GM19467 (cell line): ENCODE data around the gene ACSF3.
"Not testable (repeated sequence)": the region's sequence is repeated elsewhere in the genome, so short reads cannot be mapped to it uniquely, and the experiment has no call there.

Experiments
- ATAC-seq: cut with Tn5 transposase; IDR thresholded peaks from one replicate; pipeline ENCODE4 v1.9.1; 2021; ENCODE audit warnings: mild to moderate bottlenecking, moderate library complexity; ENCODE audit not compliant: unreplicated experiment

ACSF3 gene

GRCh38 chr16:89072548-89073130 lies 21.0 kb upstream of the ACSF3 start:
- ATAC-seq: no peak

- no peak for ATAC-seq
These were observed 20.1 kb upstream of the ACSF3 start for GRCh38 chr16:89073346-89074071.

GRCh38 chr16:89074072-89074674 lies 19.5 kb upstream of the ACSF3 start:
- not testable (repeated sequence) for ATAC-seq

- ATAC-seq: no peak
These were observed 18.6 kb upstream of the ACSF3 start for GRCh38 chr16:89074803-89075688.

GRCh38 chr16:89076159-89076558 lies 17.5 kb upstream of the ACSF3 start:
- no peak for ATAC-seq

- ATAC-seq: no peak
These were observed 16.6 kb upstream of the ACSF3 start for GRCh38 chr16:89077076-89077475.

GRCh38 chr16:89078172-89078571 lies 15.5 kb upstream of the ACSF3 start:
- ATAC-seq: no peak

- no peak for ATAC-seq
These were observed 14.1 kb upstream of the ACSF3 start for GRCh38 chr16:89079434-89079980.

GRCh38 chr16:89080196-89080853 lies 13.3 kb upstream of the ACSF3 start:
- ATAC-seq: no peak

- ATAC-seq: no peak
These were observed 12.1 kb upstream of the ACSF3 start for GRCh38 chr16:89081556-89081955.

GRCh38 chr16:89084411-89084810 lies 9.2 kb upstream of the ACSF3 start:
- no peak for ATAC-seq

GRCh38 chr16:89084814-89085612 lies 8.6 kb upstream of the ACSF3 start:
- ATAC-seq: no peak

GRCh38 chr16:89085755-89086154 lies 7.9 kb upstream of the ACSF3 start:
- ATAC-seq: no peak

GRCh38 chr16:89087922-89088497 lies 5.6 kb upstream of the ACSF3 start:
- no peak for ATAC-seq

GRCh38 chr16:89089120-89089519 lies 4.5 kb upstream of the ACSF3 start:
- no peak for ATAC-seq

GRCh38 chr16:89090182-89090630 lies 3.4 kb upstream of the ACSF3 start:
- no peak for ATAC-seq

GRCh38 chr16:89090669-89091426 lies 2.8 kb upstream of the ACSF3 start:
- no peak for ATAC-seq

- ATAC-seq: no peak
These were observed 1.6 kb upstream of the ACSF3 start for GRCh38 chr16:89092013-89092412.

GRCh38 chr16:89093252-89093601 lies 425 bp upstream of the ACSF3 start:
- not testable (repeated sequence) for ATAC-seq
